Stimulated activated CD8-positive, alpha-beta memory T cell treated with anti-CD3 and anti-CD28 coated beads, Interleukin-7, amount 100 ng/mL, for 48 hours (primary cell): ENCODE measurements around the gene NLRX1.
A peak's percentile ranks its signal among the peaks of the same experiment; 100 is the strongest.
"Not testable (repeated sequence)": the region's sequence is repeated elsewhere in the genome, so short reads cannot be mapped to it uniquely, and the experiment has no call there.

ENCODE experiments used
- DNase-seq, 2 donors: peaks; one replicate each; pipeline ENCODE4 v3.0.0-alpha.2; 2020; ENCODE audit warnings: low read depth in 1 of 2; ENCODE audit errors: extremely low read depth in 1 of 2

The NLRX1 gene

DNA sequence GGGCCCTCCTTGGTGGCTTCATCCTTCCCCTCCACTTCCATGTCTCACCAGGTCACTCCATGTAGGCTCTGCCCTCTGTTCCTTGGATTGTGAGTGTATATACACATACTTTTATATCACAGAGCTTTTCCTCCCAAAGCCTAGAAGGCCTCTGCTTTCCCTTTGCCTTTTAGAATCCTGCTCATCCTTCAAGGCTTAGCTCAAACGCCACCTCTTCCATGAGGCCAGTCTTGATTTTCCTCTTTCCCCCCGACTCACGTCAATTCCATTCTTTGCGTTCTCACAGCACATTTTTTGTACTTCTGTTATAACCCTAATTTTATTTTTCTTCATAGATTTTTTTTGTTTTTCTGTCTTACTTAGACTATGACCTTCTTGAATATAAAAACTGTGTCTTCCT, 15.9 kb upstream of the NLRX1 start:
- no peak for DNase-seq

DNA sequence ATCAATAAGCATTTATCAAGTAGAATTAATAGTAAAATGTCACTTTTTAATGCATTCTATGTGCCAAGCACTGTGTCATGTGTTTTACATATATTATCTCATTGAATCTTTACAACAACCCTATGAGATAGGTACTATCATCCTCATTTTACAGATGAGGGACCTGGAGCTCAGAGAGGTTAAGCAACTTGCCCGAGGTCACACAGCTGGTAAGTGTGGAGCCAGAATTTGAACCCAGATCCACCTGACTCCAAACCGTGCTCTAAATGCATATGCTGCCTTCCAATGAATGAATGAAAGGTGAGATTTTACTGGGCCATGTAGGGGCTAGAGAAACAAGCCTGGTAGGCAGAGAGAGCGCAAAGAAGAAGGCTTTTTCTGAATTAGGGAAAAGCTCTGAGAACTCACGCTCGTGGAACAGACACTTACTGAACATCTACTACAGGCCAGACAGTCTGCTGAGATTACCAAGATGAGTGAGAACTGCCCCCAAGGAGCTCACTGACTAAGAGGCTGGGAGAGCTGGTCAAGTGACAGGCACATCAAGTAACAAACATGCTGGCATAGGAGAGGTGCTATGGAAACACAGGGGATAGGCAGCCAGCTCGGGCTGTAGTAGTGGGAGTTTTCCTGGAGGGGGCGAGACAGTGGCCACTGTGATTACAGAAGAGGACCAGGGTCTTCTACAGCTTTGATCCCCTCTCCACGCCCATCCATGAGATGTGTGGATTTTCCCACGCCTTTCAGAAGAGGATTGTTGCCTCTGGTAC, 15.3 kb upstream of the NLRX1 start:
- no peak for DNase-seq

DNA sequence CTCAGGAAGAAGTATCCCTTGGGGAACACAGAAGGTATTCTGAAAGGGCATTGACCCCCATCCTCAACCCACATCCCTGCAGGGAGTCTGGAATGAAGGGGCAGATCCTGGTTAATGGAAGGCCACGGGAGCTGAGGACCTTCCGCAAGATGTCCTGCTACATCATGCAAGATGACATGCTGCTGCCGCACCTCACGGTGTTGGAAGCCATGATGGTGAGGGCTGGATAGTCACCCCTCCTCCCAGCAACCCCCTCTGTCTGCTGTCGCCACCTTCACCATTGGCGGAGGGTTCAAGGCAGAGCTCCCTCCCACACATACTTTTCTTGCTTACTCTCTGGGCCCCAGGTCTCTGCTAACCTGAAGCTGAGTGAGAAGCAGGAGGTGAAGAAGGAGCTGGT, 14.3 kb upstream of the NLRX1 start:
- no peak for DNase-seq

DNA sequence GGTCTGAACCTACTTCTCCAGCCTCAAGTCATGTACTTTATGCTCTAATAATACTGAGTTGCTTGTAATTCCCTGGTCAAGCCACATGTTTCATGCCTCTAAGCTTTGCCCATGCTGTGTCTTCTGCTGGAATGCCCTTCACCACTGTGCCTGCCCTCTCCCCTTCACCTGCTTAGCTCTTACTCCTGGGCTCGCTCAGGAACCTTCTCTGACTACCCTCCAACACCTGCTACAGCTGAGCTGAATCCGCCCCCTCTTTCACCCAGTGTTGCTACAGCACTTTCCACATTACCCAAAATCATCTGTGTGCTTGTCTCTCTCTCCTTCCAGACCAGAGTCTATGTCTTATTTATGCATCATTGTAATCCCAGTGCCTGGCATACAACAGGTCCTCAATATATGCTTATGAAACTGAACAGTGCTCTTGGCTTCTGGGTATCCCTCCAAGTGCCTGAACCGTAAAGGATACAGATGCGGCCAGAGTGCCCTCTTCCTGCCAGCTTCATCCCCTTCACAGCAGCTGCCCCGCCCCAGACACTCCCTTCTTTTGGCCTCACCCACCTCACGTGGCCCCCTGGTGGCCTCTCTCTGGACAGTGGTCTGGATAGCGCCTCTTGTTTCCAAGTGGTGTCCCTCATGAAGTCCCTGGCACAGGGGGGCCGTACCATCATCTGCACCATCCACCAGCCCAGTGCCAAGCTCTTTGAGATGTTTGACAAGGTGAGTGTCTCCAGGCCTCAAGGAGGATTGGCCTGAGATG, 12.6 kb upstream of the NLRX1 start:
- DNase-seq: no peak

DNA sequence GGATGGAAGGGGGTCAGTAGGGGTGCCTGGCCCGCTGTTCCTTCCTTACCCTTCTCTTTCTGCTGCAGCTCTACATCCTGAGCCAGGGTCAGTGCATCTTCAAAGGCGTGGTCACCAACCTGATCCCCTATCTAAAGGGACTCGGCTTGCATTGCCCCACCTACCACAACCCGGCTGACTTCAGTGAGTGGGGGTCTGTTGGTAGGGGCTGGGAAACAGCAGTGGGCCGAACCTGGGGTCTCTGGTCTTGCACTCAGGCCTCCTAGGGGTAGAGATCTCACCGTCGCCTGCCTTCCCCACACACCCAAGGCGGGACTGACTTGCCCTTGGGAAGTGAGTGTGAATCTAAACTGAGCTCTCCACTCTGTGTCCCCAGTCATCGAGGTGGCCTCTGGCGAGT, 12.0 kb upstream of the NLRX1 start:
- DNase-seq: no peak

DNA sequence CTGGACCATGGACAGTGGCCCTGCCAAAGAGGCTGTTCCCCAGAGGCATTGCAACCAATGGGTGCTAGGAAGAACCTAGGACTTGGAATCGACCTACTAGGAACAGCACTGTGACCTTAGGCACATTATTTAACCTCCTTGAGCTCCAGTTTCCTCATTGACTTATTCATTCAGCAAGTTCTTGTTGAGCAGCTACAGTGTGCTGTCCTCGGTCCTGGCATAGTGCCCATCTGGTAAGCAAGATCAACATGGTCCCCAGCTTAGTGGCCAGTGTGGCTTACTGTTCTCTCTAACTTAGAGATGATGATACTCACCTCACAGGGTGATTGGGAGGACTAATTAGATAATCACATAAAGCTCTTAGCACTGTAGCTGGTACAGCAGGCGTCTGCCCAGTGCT, 11.5 kb upstream of the NLRX1 start:
- no peak for DNase-seq

DNA sequence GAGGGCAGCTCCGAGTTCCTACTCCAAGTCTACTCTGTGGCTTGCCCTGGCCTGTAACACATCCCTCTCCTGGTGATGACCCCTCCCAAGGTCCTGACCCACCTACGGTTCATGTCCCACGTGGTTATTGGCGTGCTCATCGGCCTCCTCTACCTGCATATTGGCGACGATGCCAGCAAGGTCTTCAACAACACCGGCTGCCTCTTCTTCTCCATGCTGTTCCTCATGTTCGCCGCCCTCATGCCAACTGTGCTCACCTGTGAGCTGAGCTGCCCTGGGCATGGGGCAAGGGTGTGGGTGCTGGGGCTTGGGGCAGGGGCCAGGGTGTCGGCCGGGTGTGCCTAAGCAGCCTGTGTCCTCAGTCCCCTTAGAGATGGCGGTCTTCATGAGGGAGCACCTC, 10.1 kb upstream of the NLRX1 start:
- DNase-seq: no peak

DNA sequence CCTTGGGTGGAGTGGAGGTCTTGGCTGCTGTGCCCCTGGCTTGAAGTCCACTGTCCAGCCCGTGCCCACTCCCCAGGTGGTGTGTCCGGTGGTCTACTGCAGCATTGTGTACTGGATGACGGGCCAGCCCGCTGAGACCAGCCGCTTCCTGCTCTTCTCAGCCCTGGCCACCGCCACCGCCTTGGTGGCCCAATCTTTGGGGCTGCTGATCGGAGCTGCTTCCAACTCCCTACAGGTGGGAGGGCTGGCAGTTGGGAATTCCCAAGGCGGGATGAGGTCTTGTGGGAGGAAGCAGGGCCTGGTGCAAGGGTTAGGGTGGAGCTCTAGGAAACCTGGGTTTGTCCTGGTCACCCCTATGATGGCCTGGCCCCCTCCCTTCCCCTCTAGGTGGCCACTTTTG, 8.4 kb upstream of the NLRX1 start:
- DNase-seq: no peak

DNA sequence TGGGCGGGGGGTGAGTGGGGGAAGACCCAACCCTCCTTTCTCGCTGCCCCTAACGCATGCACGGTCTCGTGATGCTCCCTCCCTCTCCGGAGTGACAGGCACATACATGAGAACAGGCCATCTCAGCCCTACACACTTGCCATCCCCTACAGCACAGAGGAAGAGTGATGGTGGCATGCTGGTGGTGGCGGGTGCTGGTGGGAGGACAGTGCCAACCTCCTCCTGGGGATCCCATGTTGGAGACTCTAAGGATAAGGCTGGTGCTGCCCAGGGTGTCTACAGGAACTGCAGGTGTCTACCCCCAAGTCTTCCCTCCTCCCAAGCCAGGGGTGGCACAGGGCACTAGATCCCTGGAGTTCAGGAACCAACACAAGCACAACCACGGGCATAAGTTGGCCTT, 6.7 kb upstream of the NLRX1 start:
- no peak for DNase-seq

DNA sequence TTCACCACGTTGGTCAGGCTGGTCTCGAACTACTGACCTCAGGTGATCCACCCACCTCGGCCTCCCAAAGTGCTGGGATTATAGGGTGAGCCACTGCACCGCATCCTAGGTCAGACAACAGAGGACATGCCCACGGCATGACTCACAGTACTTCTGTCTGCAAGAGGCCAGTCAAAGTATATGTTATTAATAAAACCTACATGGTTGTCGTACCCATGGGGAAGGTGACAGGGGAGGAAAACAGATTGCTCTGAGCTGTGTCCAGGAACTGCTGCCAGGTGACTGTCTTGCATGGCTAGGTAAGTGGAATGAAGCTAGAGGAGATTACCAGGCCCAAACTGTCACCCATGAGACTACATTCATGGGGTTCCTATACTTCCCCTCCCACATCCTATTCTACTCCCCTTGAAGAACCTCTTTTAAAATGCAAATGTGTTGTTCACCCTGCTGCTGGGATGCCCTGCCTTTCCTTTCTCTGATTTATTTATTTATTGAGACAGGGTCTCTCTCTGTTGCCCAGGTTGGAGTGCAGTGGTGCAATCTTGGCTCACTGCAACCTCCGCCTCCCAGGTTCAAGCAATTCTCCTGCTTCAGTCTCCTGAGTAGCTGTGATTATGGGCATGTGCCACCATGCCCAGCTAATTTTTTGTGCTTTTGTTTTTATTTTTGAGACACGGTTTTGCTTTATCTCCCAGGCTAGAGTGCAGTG, 2.0 kb upstream of the NLRX1 start:
- no peak for DNase-seq

DNA sequence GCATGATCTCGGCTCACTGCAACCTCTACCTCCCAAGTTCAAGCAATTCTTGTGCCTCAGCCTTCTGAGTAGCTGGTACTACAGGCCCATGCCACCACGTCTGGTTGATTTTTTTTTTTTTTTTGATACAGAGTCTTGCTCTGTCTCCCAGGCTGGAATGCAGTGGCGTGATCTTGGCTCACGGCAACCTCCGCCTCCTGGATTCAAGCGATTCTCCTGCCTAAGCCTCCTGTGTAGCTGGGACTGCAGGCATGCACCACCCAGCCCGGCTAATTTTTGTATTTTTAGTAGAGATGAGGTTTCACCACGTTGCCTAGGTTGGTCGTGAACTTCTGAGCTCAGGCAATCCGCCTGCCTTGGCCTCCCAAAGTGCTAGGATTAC, 1.5 kb upstream of the NLRX1 start:
- DNase-seq: not testable (repeated sequence)

DNA sequence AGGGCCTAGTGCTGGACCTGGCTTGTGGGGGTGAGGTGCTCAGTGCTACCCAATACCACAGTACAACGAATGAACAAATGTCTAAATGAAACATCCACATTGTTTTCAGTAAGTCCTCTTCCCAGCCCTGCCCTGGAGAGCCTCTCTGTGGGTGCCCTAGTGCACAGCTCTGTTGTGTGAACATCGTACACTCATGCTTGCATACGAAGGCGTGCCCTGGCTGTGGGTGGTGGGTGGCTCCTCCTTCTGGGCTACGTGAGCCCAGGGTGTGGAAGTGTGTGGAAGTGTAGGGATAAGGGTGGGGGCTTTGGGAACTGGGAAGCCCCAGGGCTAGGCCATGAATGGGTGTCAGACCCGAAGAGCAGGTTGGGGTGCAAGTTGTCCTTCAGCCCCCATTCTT, 592 bp upstream of the NLRX1 start:
- DNase-seq: no peak

DNA sequence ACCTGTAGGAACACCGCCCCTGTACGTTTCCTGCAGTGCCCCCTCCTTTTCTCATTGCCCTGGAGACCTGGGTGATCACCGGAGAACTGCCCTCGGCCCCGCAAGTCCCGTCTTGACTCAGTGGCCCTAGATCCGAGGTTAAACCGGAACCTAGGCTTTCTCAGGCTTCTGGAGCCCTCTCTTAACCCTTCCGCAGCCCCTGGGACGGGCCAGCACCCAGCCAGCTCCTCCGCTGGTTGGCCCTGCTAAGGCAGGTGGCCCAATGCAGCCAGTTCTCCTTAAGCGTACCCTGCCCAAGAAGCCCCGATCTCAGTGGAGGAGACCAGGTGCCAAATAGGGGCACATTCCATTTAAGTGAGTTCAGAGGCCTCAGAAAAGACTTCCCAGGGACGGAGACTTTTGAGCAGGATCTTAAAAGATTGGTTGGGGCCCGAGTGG, 776 bp downstream of the NLRX1 start:
- DNase-seq: peak; percentile 21 to 30

DNA sequence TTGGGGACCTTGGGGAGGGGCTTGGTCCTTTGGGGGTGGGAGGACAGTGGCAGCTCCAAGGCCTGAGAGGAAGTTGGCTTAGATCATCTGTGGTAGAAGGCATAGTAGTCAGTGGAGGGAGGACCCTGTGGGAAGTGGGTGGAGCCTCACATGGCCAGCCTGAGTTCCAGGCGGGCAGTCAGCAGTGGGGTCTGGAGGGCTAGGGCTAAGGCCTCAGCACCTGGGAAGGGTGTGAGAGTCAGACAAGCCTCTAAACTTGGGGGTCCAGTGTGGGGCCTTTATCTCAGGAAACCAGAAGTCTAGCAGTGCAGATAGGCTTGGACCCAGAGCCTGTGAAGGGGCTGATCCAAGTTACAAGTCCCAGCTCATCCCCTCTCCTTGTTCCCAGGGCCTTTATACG, 4.0 kb downstream of the NLRX1 start:
- DNase-seq: no peak

DNA sequence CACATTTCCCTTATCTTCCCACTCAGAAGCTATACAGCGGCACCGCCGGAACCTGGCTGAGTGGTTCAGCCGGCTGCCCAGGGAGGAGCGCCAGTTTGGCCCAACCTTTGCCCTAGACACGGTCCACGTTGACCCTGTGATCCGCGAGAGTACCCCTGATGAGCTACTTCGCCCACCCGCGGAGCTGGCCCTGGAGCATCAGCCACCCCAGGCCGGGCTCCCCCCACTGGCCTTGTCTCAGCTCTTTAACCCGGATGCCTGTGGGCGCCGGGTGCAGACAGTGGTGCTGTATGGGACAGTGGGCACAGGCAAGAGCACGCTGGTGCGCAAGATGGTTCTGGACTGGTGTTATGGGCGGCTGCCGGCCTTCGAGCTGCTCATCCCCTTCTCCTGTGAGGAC, 4.9 kb downstream of the NLRX1 start:
- DNase-seq: no peak

DNA sequence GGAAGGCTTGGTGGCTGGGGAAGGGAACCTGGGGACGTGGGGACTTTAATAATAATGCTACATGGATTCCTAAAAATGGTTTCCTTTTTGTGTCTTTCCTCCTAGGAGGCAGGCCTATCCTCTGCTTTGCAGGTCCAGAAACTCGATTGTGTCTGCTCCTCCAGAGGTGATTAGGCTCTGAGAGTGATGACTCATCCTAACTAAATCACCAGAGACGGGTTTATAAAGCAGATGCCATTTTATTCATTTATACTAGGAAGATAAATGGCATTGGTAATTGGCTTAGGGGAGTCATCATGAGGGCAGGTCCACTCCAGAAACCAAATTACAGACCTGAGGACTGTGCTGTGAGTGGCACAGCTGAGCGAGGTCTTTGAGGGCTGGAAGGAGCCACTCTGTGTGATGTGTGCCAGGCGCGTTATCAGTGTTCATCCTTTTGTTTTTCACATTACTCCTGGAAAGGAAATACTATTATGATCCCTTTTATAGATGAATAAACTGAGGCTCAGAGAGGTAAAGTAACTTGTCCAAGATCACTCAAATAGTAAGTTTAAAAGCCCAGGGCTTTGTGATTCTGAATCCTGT, 7.1 kb downstream of the NLRX1 start:
- no peak for DNase-seq

DNA sequence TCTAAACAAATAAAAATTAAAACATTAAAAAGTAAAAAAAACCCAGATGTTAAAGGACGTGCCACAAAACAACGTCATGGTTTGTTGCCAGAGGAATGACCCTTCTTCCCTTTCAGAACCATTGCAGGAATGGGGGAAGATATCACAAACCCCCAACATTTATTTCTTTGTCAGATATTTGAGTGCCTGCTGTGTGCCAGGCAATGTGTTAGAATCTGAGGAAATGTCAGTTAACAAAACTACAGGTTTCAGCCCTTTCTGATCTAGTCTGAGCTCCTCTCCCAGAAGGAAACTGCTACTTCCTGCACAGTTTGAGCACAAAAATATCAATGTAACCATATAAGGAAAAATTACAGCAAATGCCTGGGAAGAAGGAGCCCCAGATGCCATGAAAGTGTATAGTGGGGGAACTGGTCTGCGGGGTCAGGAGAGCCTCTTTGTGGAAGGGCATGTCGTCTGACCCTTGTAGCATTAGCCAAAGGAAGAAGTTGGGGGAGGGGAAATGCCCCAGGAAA, 9.7 kb downstream of the NLRX1 start:
- DNase-seq: no peak

DNA sequence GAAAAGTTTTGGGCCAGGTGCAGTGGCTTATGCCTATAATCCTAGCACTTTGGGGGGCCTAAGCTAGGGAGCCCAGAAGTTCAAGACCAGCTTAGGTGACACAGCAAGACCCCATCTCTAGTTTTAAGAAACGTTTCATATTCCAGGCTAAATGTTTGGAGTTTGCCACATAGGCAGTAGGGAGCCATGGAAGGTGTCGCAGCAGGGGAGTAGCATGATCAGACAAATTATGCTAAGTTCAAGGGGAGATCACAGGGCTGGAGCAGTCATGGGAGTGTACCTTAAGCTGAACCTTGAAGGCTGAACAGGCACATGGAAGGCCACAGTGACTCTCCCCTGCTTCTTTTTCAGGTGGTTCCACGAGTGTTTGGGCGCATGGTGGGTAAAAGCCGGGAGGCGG, 10.8 kb downstream of the NLRX1 start:
- DNase-seq: no peak

DNA sequence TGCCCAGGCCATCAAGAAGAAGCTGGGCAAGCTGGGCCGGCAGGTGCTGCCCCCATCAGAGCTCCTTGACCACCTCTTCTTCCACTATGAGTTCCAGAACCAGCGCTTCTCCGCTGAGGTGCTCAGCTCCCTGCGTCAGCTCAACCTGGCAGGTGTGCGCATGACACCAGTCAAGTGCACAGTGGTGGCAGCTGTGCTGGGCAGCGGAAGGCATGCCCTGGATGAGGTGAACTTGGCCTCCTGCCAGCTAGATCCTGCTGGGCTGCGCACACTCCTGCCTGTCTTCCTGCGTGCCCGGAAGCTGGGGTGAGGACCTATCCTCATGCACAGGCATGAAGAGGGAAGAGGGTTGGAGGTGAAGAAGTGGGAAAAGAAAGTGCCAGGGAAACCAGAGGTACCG, 11.5 kb downstream of the NLRX1 start:
- no peak for DNase-seq

DNA sequence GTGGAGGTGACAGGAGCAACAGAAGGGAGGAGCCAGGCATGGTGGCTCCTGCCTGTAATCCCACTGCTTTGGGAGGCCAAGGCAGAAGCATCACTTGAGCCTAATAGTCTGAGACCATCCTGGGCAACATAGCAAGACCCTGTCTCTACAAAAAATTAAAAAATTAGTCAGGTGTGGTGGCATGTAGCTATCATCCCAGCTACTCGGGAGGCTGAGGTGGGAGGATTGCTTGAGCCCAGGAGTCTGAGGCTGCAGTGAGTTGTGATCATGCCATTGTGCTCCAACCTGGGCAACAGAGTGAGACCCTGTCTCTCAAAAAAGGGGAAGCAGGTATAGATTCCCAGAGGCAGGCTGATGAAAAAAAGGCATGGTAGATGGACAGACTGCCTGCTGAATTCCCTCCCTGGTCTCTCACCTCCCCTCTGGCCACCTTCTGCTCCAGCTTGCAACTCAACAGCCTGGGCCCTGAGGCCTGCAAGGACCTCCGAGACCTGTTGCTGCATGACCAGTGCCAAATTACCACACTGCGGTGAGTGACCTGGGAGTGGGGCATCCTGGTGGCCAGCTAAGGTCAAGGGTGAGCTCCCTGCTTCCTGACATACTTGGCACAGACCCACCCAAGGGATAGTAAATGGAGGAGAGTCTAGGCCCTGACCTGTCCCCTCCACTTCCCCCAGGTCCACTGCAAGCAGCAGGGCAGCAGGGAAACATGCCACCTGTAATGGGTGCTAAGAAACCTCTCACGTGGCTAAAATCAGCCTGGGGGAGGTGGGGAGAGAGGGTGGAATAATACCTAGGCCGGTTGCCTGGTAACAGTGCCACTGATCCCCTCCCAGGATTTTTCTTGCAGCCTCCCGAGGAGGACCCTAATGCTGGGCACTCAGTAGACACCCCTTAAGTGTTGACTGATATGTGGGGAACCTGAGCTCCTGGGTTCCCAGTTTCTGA, 12.5 kb downstream of the NLRX1 start:
- DNase-seq: no peak
